HG03469 (cell line): ENCODE measurements around the gene TTC27.

Experiments used
- ATAC-seq: cut with Tn5 transposase; IDR thresholded peaks from one replicate; pipeline ENCODE4 v1.9.1; 2021; ENCODE audit warnings: mild to moderate bottlenecking, moderate library complexity, moderate number of reproducible peaks; ENCODE audit not compliant: unreplicated experiment

The TTC27 gene

DNA sequence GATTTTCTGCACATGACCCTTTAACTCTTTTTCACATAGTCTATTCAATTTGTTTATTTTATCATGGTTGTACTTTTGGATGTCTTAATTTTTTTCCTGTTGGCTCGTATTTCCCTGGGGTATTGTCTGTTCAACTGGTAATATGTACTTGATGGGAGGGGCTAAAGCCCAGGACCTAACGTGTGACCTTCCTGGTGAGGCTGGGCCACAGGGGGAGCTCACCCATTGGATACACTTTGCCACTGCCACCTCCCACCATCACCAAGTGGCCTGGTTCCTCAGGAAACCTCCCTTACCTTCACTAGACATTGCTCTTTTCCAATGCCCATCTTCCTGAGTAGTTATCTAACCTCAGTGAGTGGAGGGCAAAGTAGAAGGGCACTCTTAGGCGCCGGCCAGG is 175.0 kb downstream of the TTC27 start:
- ATAC-seq, result no peak

DNA sequence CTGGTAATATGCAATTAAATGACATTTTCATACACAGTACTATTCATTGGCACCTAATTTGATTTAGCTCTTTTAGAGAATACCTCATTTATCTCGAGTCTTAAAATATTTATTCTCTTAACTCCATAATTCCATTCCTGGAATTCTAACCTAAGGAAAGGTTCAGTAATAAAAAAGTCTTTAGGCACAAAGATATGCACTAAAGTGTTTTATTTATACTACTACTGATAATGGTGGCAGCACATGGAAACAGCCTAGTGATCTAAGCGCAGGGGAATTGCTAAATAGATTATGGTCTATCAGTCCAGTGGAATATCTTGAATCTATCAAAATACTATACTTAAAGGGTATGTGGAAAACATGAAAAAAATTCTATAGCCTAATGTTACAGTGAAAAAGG is 176.4 kb downstream of the TTC27 start:
- no peak for ATAC-seq

DNA sequence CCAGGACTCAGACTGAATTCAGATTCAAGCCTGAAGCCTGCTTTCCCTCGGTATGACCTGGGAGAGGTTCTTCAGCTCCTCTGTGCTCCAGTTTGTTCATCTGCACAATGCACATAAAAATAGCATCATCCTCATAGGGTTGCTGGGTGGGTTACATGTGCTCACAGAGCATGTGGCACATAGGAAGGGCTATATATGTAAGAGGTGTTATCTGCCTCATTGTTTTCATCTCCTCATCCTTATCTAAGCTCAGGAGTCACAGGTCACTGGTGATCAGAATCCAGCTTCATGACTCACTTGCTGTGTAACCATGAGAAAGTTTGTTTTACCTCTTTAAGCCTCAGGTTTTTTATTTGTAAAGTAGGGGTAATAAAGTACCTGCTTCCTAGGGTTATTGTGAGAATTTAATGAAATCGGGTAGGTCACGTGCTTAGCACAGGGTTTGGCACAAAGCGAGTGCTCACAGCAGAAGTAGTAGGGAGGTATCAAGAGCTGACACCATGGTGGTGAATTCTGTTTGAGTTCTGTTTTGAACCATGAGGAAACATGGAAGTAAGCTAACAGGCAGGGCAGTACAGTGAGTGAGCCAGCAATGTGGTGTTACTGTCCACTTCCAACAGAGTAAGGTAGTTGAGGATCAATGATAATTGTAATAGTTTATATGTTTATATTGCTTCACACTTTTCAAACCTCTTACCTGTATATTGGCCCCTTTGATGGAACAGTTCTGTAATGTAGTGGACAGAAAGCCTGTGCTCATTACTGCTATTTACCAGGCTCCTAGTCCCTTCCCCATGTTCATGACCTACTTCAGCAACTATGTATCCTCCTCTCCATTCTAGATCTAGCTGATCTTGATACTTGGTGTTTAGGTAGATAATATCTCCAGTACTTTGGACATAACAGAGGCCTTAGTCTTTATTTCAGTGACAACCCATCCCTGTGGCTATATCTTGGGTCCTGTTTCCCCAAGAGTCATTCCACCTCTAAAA is 177.6 kb downstream of the TTC27 start:
- no peak for ATAC-seq

DNA sequence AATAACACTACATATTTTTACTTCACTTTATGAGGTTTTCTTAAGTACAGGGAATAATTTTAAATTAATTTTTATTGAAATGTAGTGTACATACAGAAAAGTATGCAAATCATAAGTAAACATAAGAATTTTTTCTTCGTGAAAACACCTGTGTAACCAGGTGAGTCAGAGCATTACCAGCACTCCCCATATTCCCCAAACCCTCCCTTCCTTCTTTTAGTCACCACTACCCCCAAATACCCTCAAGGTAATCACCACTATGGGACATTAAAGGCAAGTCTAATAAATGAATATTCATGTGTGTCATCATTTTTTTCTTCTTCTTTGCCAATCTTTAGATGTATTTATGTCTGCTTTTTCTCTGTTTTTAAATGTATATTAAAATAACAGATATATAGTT is 179.0 kb downstream of the TTC27 start:
- ATAC-seq, result no peak

DNA sequence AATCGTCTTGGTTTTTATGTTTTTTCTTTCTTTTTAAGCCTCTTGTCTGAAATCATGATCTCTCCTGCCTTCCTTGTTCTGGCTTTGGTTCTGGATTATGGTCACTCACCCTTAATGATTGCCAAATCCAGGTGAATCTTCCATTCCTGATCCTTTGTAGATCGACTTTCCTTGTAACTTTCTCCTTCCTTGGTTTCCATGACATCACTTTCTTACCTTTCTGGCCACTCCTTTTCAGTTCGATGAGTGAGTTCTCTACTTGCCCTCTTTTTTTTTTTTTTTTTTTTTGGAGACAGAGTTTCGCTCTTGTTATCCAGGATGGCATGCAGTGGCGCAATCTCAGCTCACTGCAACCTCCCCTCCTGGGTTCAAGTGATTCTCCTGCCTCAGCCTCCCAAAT is 179.8 kb downstream of the TTC27 start:
- ATAC-seq, result no peak

DNA sequence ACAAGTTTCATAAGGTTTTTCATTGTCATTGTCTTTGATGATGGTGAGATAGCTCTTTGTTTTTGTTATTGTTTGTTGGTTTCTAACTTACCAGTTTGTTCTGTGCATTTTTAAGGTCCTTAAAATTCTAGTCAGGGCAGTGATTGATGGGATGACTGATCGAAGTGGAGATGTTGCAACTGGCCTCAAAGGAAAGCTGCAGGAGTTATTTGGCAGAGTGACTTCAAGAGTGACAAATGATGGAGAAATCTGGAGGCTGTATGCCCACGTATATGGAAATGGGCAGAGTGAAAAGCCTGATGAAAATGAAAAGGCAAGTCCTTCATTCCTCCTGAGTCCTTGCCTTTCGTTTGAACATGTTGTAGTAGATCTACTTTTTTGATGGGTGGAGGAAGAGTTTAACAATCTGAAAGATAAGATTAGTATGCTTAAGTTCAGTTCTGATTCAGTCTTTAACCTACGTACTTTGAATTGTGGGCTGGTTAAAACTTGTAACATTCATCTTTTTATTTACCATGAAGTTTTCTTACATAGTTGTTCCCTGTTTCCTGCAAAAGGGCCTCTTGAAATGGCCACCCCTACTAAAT is 183.2 kb downstream of the TTC27 start:
- no peak for ATAC-seq

DNA sequence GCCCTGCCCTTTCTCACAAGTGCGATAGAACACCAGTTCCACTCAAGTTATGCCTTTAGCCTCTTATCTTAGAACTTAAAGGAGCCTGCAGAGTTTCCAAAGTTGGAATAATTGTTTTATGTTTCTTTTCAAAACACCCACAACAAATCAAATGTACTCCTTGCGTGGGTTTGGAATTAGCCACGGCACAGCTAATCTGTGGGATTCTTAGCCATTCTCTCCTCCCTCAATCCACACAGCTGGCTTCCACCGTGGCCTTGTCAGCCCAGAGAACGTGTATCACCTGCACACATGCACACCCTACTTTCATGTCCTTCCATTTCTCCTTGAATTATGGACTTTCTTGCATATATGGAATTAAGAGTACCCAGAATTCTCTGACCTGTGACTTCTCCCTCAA is 183.8 kb downstream of the TTC27 start:
- ATAC-seq, result no peak

DNA sequence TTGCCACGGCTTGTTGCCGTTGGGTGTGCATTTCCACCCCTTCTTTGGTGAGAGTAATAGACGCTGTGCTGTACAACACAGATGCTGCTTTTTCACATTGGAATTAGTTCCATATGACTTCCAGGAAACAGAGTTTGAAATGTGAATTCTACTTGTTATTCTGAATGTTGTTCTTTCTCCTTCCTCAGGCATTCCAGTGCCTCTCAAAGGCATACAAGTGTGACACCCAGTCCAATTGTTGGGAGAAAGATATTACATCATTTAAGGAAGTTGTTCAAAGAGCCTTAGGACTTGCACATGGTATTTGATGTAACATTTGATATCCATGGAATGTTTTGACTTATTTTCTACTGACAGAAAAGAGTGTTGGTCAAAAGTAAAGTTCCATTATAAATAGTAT is 184.5 kb downstream of the TTC27 start:
- no peak for ATAC-seq

DNA sequence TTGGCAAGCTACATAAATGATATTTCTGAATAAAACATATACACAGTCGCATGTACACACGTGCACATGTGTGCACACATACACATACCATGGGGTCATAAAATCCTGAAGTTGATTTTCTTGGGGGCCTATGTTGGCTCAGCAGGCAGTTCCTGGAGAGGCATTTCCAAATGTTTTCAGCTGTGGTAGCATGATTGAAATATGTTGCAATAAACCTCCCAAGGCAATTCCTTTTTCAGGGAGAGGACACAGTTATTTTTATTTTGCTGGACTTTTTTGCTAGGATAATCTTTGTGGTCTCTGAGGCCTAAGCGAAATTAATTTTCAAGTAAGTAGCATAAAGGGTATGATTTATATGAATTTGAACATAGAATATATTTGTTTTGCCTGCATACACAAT is 192.2 kb downstream of the TTC27 start:
- ATAC-seq, result no peak

DNA sequence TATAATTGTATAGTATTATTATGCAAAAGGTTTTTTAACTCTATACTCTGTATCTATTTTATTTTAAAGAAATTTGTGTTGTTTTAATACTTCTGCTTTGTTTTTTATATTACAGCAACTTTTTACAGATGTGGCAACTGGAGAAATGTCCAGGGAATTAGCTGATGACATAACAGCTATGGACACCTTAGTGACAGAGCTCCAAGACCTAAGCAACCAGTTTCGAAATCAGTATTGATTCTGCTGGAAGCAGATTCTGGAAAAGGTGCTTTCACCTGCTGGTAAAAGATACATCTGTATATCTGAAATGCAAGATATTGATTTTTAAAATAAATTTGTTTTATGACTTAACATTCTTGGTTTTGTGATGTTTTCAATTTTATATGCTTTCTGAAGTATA is 192.9 kb downstream of the TTC27 start:
- ATAC-seq, result no peak

DNA sequence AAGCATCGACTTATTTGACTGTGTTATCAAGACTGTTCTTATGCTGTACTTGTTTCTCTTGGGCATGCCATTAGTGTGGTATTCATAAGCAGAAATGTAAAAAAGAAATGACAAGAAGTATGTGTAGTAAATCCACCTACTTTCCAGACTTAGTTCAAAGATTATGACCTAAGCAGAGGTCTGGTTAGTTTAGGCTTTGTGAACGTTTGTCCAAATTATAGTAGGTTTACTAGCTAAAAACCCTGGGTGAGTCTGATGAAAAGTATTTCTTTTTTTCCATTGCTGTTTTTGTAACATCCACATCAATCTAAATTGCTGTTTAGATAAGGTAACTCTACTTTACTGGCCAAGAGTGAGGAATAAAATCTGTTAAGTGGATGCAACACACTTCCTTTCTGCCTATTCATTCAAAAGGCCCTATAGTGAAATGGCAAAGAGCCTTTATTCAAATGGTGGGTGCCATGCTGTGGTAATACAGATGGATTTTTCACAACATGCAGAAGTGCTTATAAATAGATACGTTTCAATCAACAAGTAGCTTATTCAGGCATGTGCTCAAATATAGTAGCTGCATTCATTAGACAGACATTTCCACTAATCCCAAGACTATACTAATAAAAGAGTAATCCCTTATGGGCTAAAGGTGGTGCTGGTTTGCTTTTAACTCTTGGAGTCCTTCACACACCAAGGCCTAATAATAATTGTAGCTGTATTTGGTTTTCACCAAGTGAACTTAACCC is 196.4 kb downstream of the TTC27 start:
- no peak for ATAC-seq

DNA sequence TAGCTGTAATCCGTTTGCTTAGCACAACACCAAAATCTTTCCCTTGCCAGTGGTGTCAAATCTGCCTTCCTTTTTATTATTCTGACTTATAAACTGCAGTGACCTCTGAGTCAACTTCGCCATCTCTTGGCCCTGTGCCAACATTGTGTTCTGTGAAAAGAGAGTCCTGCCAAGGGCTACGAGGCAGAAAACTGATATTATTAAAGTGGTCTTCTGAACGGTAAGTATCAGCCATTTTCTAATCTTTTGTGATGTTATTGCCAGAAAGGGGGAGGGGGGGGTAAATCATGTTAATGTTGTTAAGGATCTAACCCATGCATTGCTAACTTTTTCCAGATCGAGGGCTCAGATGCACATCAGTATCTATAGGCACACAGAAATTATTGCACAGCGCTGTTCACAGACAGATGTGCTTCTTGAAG is 197.5 kb downstream of the TTC27 start:
- no peak for ATAC-seq

DNA sequence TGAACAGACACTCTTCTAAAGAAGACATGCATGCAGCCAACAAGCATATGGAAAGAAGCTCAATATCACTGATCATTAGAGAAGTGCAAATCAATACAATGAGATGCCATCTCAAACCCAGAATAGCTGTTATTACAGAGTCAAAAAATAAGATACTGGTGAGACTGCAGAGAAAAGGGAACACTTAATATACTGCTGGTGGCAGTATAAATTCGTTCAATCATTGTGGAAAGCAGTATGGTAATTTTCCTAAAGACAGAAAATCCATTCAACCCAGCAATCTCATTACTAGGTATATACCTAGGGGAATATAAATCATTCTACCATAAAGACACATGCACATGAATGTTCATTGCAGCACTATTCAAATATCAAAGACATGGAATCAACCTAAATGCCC is 202.3 kb downstream of the TTC27 start:
- ATAC-seq, result no peak

DNA sequence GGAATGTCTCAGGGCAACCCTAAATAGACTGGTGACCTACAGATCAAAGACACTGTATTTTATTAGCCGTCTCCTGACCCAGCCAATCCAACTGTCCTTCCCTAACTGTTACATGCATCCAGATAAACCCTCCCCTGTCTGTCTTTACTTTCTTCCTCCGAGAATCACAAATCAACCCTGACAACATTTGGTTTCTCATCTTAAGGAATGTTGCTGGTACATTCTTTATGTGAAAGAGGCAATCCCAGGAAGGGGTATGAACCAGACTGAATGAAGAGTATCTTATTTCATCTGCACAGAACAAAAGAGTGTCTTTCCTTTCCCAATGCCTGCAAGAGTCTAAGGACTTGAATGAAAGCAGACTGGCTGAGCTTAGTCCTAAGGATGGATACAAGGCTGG is 205.0 kb downstream of the TTC27 start:
- no peak for ATAC-seq

DNA sequence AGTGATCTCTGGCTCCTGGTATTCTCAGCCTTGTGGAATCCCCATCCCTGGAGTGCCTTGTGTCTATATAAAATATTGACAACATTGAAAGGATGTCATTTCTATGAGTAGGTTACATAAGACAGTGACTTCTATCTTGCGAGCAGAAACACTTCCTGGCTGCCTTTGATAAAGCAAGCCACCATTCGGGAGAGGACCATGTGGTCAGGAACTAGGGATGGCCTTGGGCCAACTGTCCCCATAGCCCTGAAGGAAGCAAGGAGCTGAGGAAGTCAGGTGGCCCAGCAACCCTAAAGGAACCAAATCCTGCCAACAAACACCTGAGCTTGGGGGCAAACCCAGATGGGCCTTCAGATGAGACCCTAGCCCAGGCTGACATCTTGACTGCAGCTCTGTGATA is 205.9 kb downstream of the TTC27 start:
- ATAC-seq, result no peak

DNA sequence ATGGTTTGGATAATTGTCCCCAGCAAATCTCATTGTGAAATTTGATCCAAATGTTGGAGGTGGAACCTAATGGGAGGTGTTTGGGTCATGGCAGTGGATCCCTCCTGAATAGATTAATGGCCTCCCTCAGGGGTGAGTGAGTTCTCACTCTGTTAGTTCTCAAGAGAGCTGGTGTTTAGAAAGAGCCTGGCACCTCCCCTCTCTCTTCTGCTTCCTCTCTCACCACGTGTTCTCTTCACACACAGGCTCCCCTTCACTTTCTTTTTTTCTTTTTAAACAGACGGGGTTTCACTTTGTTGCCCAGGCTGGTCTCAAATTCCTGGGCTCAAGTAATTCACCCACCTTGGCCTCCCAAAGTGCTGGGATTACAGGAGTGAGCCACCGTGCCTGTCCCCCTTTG is 207.3 kb downstream of the TTC27 start:
- ATAC-seq, result no peak

DNA sequence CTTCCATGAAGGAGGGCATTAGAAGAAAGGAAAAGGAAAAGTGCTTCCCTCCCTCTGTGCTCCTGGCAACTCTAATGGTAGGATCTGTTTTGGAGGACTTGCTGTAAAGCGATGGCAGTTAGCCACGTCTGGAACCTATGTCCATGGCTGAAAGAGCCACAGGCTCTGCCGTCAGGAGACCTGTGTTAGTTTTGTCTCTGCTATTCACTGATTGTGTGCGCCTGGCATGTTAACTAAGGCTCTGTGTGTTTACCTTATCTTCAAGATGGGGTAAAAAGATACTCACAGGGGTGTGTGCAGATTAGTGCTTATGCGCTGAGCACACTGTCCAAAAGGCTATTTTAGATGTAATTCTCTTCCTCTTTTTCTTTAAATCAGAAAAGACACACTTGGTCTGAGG is 209.1 kb downstream of the TTC27 start:
- ATAC-seq, result no peak

DNA sequence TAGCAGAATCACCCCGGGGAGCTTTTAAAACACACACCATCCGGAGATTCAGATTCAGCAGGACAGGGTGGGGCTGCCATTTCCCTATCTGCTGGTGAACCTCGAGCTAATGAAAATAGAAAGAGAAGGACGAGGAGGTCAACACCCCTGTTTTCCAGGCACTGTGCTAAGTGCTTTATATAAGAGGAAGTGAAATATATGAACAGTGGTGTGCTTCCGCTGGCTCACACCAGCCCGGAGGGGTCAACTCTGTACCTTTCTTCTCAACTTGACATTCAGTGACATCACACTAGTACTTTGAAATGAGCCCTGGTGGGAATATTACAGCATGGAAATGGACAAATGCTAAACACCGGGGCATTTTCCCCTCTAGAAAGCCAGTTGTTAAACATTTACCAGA is 210.6 kb downstream of the TTC27 start:
- ATAC-seq, result peak; percentile 81

DNA sequence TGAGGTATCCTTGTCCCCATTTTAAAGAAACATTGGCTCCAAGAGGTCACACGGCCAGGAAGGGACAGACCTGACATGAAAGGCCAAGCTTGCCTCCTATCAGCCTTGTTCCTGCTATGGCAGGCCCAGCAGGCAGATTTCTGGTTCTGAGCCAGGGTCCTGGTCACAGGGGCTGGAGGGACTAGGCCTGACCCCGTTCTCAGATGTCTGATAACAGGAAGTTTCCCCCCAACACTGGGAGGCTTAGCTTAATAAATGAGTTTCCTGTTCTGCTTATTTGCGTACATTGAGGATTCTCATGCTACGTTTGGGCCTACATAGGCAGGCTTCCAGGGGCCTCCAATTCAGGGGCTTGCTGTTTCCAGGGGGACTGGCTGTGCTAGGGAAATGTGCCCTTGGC is 211.1 kb downstream of the TTC27 start:
- no peak for ATAC-seq

DNA sequence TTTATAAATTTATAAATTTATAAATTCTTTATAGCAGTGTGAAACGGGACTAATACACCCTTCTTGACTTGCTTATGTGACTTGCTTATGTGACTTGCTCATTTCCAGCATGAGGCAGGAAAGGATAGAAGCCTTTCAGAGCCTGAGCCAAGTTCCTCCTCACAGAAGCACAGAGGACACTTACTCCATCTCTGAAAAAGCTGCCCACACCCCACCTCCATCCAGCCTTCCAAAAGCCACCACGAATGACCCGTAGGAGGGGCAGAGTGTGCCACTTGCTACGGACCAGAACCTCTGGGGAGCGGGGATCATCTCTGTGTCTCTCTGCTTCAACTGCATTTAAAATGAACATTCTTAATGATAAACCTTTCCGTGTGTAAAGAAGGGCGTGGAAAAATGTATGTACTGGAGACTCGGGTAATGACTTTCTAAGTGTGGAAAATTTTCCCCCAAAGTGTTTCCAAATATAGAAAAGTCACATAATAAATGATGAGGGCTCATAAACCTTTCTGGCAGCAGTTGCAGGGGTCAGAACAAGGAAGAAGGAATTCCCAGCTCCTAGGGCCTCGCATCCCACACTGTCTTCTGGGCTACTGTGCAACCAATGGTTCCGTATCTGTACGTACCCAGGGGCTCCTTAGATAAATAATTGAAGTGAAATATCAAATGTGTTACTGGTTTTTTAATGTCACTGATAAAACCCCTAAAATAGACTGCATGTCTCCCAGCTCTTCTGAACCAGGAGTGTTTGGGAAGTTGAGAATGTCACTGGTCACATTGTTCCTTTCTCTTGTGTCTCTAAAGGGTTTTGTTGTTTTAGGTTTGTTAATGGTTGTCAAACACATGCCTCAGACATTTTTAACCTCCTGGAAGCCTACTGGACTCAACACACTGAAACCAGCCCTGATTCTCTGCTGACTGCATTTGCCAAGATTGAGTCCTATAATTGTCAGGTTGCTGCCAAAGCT is 214.4 kb downstream of the TTC27 start:
- no peak for ATAC-seq

DNA sequence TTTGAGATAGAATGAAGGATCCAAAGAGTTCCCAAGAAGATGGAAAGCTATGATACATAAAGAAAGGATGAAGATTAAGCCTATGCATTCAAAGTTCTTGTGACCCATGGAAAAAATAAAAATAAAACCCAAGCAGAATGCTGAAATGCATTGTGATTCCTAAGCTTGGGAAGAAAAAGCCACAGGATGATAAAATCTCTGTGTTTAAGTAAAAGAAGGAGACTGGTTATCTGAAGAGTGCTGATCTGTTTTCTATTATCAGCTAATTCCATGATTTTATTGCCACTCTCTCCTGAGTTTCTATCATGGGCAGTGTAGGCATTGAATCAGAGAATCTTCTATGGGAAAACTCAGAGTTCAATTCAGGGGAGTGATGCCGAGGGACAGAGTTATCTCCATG is 215.8 kb downstream of the TTC27 start:
- ATAC-seq, result no peak
